HG03442 (cell line): Measurements from ENCODE around the gene UBE2O.
A peak's percentile ranks its signal among the peaks of the same experiment; 100 is the strongest.

ENCODE experiments used
- ATAC-seq: cut with Tn5 transposase; IDR thresholded peaks from one replicate; pipeline ENCODE4 v1.9.1; 2021; ENCODE audit warnings: mild to moderate bottlenecking, moderate library complexity; ENCODE audit not compliant: unreplicated experiment

The UBE2O gene

DNA sequence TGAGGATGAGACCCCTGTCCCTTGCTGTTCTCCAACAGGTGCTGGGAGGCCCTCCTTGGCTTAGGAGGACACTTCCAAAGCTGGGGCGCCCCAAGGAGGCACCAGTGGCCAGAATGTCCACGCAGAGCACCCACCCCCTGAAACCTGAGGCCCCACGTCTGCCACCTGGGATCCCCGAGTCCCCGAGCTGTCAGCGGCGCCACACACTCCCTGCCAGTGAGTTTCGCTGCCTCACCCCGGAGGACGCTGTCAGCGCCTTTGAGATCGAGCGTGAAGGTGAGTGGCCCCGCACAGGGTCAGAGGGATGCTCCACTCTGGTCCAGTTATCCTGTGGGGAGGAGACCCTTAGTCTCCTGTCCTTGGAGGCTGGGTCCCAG is 15.7 kb upstream of the UBE2O start:
- ATAC-seq: no peak

DNA sequence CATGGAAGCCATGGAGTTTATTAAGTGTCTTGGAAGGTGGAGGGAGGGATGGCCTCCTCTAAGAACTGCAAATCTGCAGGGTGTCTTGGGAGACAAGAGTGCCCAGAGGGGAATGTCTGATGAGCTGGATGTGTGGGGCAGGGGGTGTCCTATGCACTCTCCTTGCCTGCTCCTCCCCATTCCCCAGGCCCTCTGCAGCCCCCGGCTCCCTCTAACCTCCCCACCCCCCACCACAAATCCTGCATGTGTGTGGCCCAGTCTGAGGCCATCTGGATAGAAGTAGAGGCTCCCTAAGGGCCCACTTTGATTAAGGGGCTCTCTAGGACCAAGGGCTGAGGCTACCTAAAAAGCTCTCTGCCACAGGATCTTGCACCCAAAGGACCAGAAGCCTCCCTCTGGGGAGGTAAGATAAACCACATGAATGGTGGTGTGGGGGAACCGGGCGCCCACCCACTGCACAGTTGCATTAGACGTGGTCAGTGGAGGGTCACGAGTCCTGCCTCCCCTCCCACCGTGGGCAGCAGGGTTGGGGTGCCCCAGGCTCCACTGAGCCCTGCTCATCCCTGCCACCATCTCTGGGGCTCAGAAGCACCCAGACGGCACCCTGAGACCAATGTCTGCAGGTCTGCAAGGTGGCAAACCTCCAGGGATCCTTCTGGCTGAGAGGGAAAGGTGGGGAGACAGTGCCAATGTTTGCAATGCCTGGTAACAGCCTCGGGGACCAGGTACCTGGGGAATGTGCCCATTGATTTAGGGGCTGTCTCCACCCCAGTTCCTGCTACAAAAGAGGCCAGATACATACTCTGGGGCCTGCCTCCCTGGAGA is 15.1 kb upstream of the UBE2O start:
- ATAC-seq: no peak

DNA sequence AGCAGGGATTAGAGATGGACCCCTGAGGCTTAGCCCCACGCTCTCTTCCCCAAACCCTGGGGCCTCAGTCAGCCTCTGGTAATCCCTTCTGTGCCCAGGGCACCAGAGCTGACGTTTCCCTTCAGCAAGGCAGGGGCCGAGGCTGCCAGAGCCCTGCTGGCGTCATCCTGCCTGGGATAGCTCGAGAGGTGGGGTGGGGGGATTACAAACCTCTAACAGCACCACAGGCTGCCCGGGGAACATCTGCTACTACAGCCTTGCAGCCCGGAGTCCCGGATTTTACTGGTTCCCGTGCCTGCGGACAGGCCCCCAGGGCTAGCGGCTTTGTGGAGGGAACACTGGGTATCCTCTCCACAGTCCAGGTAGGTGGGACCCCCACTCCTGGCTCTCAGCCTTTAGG is 14.4 kb upstream of the UBE2O start, which contains the start of gene AANAT:
TSS of gene AANAT (plus strand) at position 238 of the 400 bp plus-strand sequence. CDS start 1,144 bp downstream, outside the sequence.
- ATAC-seq: no peak

GRCh38 chr17:76466775-76467130 is 13.8 kb upstream of the UBE2O start:
- ATAC-seq: no peak

DNA sequence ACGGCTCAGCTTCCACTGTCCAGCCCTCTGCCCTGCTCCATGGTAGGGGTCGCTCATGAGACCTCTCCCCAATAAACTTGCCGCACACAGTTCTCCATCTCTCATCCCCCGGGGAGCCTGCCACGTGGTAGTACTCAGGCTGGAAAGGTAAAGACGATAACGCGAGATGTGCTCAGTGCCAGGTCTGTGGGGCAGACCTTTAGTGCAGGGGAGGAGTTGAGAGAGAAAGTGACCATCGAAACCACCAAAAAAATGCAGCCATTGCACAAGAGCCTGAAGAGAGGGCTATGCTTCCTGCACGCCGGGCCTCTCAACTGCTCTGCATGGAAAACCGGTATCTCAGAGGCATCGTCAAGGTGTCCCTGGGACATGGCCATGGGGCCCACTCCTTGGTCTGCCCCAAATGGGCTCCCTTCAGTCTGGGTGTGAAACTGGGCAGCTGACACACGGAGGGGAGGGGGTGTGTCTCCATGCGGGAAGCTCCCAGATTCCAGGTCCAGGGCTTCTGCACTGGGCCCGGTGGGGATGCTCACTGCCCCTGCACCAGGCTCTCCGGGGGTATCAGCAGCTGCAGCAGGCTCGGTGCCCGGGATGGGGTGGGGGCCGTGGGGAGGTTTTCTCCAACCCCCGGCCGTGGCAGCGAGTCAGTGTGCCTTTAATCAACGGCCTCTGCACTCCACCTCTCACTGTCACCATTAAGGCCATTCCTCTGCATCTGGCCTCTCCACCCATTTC is 9.8 kb upstream of the UBE2O start:
- no peak for ATAC-seq

DNA sequence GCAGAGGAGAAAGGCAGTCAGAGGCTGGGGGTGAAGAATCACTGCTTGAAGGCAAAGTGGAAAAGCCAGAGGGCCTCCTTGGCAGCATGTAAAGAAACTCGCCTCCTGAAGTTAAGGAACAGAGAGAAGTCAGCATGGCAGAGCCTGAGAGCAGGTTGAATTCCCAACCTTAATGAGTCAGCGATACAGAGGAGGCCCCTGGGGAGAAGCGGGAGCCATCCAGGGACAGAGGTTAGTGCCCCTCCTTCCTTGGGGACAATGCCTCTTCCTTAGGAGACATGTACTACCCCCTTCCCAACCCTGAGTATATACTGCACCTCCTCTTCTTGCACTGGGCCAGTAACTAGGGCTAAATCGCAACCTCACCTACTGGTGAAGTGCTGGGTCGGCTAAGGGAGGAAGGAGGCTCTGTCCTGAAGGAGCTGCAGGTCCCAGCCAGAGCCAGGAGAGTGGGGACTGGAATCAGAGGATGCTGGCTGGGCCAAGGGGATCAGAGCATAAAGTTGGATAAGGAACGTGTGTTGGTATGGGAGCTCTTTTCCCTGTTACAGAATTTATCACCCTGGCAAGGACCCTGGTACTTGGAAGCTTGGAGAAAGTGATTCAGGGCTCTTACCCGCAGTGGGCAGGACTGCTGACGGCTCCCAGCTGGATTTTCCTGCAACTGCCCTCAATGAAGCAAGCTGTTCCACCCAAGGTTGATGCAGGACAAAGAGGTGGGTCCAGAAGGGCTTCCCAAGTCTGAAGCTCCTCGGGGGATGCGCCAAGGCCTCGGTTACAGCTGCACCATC is 9.0 kb upstream of the UBE2O start:
- no peak for ATAC-seq

DNA sequence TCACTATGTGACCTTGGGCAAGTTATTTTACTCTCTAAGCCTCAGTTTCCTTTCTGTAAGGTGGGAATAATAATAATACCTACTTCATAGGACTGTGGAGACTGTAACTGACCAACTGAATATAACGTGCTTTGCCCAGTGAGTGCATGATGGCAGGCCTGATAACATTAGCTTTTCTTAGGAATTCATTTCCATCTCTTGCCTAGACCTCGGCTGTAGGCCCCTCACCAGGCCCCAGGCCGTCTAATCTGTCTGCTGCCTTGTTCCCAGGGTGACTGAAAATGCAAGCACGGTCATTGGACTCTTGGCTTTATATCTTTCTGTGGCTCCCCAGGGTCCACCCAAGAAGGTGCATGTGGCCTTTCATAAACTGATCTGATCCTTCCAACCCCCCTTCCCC is 6.7 kb upstream of the UBE2O start:
- ATAC-seq: no peak

DNA sequence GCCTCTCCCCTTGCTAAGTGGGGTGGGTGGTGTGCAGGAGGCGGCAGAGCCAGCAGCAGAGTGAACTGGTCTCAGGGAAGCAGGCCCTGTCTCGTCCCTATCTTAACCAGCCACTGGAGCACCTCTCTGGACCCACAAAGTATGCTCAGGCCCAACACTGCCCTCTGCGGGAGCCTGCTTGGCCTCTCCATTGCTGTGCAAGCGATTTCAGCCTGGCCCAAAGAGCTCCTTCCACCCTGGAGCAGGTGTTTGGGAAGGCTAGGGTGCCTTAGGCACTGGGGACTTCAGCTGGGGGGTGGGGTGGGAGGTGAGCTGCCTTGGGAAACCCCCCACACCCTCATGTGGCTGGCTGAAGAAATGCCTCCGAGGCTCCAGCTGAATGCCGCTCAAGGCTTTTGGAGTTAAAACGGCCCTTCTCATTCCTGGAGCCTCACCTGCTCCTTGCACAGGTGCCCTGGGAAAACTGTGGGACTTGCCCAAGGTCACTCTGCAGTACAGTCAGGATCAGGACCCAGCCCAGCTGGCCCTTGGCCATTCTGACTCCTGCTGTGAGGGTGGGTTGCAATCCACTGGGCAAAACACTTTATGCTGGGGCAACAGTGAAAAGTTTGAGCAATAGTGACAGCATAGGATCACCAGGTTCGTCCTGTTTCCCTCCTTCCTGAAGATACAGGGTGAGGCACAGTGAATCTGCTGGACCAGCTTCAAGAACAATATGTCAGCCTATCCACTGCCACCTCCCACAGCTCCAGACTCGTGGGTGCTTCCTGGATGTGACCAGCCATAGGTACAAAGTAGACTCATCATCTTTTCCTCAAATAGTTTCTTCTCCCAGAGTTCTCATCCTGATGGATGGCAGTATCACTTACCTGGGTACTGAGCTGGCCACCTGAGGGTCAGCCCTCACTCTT is 5.9 kb upstream of the UBE2O start:
- ATAC-seq: no peak

DNA sequence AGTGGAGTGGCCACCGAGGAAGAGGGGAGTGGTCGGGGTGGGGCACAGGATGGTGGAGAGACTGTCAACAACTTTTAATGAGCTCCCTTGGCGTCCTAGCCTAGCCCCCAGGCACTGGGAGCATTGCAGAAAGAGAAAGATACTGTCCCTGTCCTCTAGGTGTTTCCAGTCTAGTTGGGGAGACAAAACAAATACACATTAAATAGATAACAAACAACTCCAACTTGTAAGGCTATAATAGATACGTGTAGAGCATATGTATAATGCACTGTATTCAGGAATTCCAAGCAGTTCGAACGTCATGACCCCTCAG is 435 bp upstream of the UBE2O start:
- ATAC-seq: no peak

DNA sequence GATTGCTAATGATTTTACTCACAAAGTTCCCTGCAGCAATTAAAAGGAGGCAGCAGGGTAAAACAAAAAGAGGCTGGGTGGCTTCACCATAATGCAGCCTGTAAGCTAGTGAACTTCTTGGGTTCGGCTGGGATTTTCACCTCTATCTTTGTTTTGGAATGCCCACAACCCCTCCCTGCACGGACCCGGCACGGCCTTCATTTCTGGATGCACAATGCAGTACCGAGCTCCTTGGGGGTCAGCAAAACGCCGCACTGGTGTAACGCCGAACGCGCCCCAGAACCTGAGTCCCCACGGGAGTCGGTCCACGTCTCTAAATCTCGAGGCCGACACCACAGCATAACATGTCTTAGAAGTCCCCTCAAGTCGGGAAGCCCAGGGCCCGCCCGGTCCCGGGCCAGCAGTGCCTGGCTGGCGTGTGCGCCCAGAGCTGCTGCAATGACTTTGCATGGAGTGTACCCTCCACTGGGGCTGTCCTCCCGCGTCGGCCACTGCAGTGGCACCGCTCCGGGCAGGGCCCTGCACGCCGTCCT is 759 bp downstream of the UBE2O start:
- peak; percentile 6 for ATAC-seq

DNA sequence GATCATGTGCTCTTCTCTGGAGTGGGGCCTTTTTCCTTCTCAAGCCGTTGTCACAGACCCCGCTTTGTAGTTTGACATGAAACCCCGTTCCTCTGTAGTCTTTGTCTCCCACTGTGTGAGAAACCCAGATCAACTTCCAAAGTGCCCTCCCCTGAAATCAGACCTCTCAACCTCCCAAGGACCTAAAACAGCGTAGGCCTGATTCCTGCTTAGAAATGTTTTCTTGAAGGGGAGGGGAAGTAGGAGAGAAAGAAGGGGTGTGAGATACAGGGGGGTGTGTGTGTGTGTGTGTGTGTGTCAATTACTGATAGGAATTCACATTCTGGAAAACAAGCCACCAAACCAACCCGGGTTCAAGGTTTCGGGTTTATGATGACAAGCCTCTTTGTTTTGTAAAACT is 1.4 kb downstream of the UBE2O start:
- no peak for ATAC-seq

- ATAC-seq: no peak
These were observed 3.8 kb downstream of the UBE2O start for GRCh38 chr17:76449126-76449525.

- no peak for ATAC-seq
These were observed 4.9 kb downstream of the UBE2O start for GRCh38 chr17:76447931-76448652.

DNA sequence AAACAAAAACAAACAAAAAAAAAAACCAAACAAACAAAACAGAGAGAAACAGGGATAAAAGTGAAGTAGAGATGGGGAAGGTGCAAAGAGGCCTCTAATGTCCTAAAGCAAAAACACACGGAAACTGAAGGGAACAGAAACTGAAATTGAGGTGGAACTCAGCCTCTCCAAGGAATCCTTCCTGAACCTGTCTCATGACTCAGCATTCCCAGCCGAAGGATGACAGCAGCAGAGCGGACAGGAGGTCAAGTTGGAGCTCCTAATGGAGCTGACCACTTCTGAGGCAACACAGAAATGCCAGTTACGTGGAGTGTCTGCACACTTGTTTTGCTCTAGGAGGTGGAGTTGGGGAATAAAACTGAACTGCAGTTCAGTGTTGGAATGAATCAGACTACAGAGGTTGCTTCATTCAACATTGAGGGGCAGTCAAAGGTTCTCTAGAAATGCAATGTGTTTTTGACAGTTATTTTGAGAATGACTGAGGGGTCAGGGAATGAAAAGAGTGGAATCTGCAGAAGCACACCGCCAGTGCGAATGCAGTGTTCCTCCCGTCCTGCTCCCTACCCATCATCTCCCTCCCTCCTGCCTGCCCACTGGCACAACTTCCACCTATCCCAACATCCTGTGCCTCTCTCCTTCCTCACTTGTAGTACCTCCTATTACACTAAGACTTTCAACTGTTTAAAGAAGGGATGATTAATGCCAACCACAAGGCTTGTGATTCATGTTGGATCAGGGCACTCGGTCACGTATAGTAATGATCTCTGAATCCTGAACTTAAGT is 6.3 kb downstream of the UBE2O start:
- ATAC-seq: no peak

DNA sequence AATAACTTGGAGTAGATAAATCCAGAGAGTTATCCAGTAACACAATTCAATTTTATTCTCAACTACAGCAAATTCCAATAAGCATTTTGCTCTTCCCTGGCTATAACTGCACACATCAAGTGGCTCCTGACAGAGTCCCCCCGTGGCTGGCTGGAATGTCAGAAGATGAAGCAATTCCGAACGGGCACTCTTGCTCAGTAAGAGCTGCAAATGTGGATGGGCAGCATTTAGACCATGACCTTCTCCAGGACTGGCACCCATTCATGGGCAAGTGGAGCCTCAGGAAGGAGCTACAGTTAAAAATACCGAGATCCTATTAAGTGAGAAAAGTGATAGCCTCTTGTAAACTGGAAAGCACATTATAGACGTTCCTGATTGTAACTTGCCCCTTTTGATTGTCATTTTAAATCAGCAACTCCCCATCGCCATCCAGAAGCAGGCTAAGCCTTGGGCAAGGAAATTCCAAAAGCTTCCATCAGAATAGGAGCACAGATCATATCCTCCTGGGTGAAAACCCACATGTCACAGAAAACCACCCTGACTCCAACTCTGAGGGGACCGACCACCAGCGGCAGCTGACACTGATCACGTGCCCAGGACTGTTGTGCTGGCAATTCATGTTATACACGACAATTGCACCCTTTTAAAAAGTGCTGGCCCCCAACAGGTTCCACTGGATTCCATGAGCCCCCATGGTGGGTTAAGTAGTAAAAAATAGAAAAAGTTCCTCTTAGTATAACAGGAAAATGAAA is 7.1 kb downstream of the UBE2O start:
- no peak for ATAC-seq

- ATAC-seq: no peak
These were observed 8.2 kb downstream of the UBE2O start for GRCh38 chr17:76444518-76445311.
